Right kidney (tissue), 9 donors: ENCODE data around the gene ZNF735.
"Not testable (repeated sequence)": the region's sequence is repeated elsewhere in the genome, so short reads cannot be mapped to it uniquely, and the experiment has no call there.

ENCODE experiments used
- DNase-seq: peaks from one replicate; pipeline ENCODE4 v3.0.0-alpha.2; 2016
- long read RNA-seq, 8 donors: transcript quantifications; one replicate each; lab custom pipeline, GENCODE V29; 2026

The ZNF735 gene
- long read RNA-seq, donor 1 = 0 reads
- long read RNA-seq, donor 2 = 0 reads
- long read RNA-seq, donor 3 = 0 reads
- long read RNA-seq, donor 4 = 0 reads
- long read RNA-seq, donor 5 = 0 reads
- long read RNA-seq, donor 6 = 0 reads
- long read RNA-seq, donor 7 = 0 reads
- long read RNA-seq, donor 8 = 0 reads

DNA sequence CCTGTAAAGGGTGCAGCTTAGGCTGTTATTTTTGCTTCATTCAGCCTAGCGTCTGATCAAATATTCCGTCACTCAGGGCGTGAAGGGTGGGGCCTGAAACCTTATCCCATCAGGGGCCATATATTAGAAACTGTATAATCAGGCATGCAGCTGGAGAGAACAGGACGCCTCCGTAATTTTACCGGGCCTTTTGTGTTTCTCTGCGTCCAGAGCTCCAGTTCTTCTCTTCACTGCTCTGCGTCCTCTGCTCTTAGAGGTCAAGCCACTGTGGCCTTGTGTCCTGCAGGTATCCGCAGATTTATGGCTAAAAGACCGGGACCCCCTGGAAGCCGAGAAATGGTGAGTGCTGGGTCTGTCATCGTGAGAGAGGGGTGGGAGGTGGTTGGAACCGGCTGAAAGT is at the start of gene ZNF735:
TSS of gene ZNF735 (plus strand) at position 301 of the 400 bp plus-strand sequence. CDS start at position 301, 0 bp downstream.
- no peak for DNase-seq

DNA sequence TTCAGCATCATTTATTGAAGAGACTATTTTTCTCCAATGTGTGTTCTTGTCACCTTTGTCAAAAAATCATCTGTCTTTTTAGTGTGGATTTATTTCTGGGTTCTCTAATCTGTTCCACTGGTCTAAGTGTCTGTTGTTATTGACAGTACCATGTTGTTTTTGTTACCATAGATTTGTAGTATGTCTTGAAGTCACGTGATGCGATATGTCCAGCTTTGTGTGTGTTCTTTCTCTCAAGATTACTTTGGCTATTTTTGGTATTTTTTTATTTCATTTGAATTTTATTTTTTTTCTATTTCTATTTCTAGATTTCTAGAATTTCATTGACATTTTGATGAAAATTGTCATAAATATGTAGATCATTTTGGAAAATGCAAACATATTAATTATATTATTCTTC is 36.0 kb upstream of the ZNF735 start:
- not testable (repeated sequence) for DNase-seq

DNA sequence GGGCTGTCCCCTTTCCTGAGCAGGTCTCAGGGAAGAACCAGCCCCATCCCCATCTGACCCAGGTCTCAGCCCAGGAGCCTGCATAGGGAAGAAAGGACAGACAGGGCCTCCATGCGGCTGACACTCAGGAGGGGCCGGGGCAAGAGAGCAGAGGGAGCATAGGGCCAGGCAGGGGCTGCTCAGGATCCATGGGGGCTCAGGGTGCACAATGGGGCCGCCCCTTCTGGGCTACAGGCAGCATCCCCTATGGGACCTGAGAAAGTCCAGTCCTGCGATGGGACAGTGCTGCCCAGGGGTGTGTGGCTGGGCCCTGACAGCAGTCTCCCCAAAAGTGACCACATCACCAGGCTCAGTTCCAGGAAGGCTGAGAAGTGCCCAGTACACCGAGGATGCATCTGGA is 32.7 kb upstream of the ZNF735 start:
- DNase-seq = no peak

DNA sequence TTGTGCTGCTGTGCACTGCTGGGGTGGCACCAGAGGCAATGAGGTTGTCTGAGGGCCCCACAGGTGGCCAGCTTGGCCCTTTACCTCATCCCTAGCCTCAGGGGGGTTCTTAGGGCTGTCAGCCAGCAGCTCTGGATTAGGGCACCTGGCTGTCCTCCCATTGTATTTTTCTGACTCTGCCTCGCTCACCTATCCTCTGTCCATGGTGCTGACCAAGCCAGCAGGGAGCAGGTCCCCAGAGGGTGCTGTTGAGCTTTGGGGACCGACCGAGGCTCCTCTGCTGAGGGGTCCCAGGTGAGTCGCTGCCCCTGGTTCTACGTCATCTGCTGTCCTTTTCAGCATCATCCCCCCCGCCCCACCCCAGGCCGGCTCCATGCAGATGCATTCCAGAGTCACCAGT is 32.1 kb upstream of the ZNF735 start:
- DNase-seq = no peak

DNA sequence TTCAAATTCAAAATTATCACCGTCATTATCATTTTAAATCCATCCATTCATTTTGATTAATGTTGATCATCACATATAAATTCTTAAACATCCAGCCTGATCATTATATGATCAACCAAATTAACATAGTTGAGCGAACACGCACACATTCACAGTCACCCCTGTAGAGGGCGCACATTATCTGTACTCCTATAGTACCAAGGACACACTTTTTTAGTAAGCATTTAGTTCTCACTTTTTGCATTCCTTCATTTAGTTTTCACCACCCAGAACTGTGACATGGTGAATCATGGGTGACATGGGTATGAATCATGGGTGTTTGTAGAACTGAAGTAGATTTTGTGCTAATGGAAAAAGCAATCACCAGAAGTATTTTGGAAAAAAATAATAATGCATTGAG is 26.0 kb upstream of the ZNF735 start:
- no peak for DNase-seq

DNA sequence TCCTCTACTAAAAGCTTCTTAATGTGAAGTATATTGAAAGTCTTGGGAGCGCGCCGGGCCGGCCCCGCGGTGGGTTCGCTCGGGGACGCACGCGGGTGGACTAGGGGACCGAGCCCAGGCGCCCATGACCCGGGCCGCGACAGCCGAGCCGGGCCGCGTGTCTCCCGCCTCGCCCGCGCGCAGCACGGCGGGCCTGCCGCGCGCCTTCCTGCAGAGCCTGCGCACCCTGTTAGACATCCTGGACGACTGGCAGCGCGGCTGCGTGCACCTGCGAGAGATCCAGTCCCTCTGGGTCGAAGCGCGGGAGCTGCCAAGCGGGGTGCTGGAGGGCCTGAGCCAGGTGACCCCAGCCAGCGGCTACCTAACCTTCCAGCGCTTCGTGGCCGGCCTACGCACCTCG is 25.4 kb upstream of the ZNF735 start:
- DNase-seq = no peak

DNA sequence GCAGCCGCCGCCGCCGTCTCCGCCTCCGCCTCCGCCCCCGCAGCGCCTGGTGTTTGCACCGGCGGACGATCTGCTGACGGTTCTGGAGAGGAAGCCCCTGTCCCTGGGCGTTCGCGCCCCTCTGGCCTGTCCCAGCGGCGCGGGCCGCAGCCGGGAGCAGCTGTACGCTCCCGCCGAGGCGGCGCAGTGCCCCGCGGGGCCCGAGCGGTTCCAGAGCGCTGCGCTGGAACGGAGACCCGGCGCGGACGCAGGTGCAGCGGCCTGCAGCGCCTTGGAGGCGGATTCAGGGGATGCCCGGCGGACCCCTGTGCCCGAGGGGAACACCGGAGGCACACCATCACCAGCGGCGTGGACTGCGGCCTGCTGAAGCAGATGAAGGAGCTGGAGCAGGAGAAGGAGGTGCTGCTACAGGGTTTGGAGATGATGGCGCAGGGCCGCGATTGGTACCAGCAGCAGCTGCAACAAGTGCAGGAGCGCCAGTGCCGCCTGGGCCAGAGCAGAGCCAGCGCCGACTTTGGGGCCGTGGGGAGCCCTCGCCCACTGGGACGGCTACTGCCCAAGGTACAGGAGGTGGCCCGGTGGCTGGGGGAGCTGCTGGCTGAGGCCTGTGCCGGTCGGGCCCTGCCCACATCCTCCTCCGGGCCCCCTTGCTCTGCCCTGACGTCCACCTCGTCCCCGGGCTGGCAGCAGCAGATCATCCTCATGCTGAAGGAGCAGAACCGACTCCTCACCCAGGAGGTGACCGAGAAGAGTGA is 24.8 kb upstream of the ZNF735 start:
- no peak for DNase-seq

DNA sequence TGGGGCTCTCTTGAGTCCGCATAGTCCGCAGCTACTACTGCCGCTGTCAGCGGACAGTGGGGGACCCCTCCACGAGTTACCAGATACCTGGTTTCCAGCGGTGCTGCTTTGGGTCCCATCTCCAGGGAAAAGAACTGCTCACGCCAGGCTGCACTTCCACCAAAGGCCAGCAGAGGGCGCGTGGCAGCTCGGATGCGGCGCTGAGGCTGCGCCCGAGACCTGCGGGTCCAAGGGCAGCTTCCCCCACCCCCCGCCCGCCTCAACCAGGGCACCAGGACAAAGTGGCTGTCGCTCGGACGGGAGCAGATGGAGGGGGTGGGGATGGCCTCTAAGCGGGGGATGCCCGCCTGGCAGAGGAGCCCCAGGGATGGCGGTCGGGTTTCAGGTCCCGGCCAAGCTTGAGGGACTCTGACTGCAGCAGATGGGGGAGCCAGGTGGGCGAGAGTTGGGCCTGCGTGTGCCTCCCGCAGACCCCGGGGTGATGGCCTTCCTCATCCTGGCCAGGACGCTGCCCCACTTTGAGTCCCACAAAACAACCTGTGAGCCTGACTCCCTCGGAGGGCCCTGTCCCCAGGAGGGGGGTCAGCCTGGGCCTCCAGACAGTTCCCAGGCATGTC is 23.8 kb upstream of the ZNF735 start:
- no peak for DNase-seq

DNA sequence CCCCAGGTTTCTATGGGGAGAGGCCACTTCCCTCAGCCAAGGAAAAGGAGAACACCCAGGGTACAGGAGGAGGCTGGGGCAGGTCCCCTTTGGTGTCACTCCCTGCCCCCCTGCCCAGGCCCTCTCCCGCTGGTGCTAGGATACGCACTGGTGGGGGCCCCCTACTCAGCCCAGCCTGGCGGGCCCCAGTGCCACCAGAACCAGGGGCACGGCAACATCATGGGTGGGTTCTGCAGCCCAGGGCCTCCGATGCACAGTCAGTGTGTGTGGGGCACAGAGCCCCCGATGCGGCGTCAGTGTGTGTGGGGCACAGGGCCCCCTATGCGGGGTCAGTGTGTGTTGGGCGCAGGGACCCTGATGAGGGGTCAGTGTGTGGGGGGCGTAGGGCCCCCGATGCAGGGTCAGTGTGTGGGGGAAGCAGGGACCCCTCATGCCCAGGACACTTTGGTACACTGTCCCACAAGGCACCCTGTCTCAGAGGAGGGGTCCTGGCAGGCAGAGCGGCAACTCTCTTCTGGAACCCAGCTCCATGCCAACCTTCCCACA is 23.1 kb upstream of the ZNF735 start:
- DNase-seq = no peak

DNA sequence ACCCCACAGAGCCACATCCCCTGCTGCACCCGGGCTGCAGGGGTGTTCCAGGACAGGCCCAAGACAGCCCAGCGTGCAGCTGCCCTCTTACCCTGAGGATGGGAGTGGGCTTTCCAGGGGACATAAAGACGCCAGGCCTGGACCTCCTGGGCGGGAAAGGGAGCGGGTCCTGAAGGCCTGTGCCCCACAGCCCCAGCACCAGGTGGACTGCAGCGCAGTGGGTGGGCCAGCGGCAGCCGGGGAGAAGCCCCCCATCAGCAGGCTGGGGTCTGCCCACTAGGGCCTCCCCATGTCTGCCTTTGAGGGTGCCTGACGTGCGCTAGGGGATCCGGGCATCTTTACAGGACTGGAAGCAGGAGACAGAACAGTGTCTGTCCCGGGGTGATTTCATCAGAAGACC is 22.6 kb upstream of the ZNF735 start:
- no peak for DNase-seq

DNA sequence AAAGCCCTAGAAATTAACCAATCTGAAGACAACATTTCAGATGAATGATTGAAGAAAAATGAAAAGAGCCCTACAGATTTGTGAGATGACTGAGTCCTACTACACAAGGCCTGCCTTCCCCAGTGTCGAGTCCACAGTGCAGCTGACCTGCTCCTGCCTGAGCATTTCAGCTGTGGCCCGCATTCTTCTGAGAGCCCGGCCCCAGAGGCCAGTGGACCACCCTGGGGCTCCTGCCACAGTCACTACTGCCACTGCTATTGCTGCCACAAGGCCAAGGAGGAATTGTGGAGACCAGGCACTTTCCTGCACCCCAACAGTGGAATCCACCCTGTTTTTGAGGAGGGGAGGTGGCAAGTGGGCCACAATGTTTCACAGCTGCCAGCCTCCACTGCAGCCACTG is 19.6 kb upstream of the ZNF735 start:
- no peak for DNase-seq

DNA sequence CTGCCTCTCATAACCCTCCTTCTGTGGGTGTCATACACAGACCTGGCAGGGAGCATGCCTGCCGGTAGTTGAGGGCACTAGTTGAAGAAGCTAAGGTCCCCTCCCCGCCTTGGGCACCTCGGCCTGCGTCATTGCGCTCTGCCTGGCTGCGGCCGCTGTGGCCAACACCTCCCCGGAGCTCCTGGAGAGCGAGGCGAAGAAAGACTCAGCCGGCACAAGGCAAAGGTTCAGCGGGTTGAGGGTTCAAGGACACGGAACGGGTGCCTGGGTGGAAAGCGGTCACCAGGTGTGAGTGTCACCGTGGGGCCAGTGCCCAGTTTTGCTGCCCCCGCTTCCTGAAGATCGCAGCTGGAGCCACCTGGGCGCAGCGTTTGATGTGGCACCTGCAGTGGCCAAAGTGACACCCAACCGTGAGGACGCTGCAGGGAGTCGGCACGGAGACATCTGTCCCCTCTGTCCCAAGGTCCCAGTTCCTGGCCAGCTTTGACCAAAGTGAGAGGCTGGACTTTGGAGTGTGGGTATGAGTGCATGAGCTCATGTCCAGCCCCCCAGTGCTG is 14.8 kb upstream of the ZNF735 start:
- DNase-seq = no peak

DNA sequence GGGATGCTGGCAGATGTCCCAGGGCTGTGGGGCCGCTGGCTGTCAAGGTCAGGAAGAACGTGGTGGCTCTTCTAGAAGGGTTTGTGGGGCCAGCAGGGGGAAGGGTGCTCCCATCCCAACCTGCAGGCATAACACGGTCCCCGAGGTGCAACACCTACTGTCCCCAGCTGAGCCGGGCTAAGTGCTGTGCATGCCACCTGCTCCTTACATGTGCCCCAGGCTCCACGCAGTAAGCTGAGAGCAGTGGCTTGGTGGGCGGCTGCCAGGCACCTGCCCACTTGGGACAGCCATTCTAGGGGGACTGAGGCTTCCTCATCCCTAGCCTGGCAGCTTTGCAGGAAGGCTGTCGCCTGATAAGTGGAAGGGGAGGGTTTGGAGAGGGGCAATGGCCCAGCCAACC is 14.2 kb upstream of the ZNF735 start:
- DNase-seq = no peak

DNA sequence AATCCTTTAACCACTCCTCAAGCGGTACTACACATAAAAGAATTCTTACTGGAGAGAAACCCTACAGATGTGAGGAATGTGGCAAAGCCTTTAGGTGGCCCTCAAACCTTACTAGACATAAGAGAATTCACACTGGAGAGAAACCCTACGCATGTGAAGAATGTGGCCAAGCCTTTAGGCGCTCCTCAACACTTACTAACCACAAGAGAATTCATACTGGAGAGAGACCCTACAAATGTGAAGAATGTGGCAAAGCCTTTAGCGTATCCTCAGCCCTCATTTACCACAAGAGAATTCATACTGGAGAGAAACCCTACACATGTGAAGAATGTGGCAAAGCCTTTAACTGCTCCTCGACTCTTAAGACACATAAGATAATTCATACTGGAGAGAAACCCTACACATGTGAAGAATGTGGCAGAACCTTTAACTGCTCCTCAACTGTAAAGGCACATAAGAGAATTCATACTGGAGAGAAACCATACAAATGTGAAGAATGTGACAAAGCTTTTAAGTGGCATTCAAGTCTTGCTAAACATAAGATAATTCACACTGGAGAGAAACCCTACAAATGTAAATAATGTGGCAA is 12.8 kb downstream of the ZNF735 start:
- DNase-seq = not testable (repeated sequence)

DNA sequence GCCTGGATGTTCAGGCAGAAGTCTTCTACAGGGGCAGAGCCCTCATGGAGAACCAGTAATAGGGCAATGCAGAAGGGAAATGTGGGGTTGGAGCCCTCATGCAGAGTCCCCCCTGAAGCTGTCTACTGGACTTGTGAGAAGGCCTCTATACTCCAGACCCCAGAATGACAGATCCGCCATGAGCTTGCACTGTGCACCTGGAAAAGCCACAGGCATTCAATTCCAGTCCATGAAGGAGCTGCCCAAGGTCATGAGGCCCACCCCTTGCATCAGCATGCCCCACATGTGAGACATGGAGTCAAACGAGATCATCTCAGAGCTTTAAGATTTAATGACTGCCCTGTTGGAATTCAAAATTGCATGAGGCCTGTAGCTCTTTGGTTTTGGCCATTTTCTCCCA is 16.4 kb downstream of the ZNF735 start:
- no peak for DNase-seq

DNA sequence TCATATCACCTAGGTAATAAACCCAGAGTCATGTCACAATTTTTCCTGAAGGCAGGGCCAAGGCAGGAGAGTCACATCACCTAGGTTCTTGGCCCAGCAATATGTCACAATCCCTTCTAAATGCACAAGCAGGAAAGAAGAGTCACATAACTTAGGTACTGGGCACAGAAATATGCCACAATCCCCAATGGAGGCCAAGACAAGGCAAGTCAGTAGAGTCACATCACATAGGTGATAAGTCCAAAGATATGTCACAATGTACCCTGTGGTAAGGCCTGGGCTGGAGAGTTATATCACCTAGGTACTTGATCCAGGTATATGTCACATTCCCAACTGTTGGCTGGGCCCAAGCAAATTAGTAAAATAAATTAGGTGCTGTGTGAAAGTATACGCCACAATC is 21.2 kb downstream of the ZNF735 start, which contains the start of gene ZNF679:
TSS of gene ZNF679 (plus strand) at position 301 of the 400 bp plus-strand sequence. CDS start 20,644 bp downstream, outside the sequence.
- DNase-seq = not testable (repeated sequence)

DNA sequence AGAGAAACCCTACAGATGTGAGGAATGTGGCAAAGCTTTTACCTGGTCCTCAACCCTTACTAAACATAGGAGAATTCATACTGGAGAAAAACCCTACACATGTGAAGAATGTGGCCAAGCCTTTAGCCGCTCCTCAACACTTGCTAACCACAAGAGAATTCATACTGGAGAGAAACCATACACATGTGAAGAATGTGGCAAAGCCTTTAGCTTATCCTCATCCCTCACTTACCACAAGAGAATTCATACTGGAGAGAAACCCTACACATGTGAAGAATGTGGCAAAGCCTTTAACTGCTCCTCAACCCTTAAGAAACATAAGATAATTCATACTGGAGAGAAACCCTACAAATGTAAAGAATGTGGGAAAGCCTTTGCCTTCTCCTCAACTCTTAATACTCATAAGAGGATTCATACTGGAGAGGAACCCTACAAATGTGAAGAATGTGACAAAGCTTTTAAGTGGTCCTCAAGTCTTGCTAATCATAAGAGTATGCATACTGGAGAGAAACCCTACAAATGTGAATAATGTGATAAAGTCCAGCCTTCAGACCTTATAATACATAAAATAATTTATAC is 59.4 kb downstream of the ZNF735 start:
- no peak for DNase-seq
